PC-3 (cell line): ENCODE measurements around the gene RARRES2. TPM values are rescaled to one million over a fixed set of nuclear protein-coding genes. Genes with fewer than 3 reads are reported as not detected.

ENCODE experiments used
- ATAC-seq: fragments of 200-7000 bp; cut with Tn5 transposase; 2 replicates; pipeline ENCODE4 v1.9.1; 2020; ENCODE audit warnings: mild to moderate bottlenecking, moderate library complexity
- BruUV-seq: library from RNA; stranded (reverse); fragments of 400-500 nt; replicated peaks from 2 replicates; lab custom pipeline; 2021; lab: Mats Ljungman, UMichigan
- CTCF ChIA-PET: fragments of 300-600 bp; sonication (Branson Sonifier 250); formaldehyde crosslinking; loops from one replicate; lab custom pipeline; 2022; ENCODE audit warnings: antibody characterized with exemption; lab: Charles Lee
- POLR2A ChIA-PET: fragments of 300-600 bp; sonication (Branson Sonifier 250); formaldehyde crosslinking; loops from one replicate; lab custom pipeline; 2022; ENCODE audit warnings: antibody characterized with exemption; ENCODE audit not compliant: unreplicated experiment; lab: Charles Lee
- DNase-seq: peaks from one replicate; pipeline ENCODE4 v3.0.0-alpha.2; 2015
- H2AFZ ChIP-seq: fragments of 300-600 bp; sonication (generic); 2 replicates; pipeline ENCODE4 v1.6.0; 2016; ENCODE audit warnings: antibody characterized with exemption, low read length
- H3F3A ChIP-seq: fragments of 300-600 bp; sonication (generic); one replicate; pipeline ENCODE4 v1.6.0; 2017; ENCODE audit warnings: antibody characterized with exemption, low read length, control low read depth, mild to moderate bottlenecking; ENCODE audit not compliant: unreplicated experiment
- H3K27ac ChIP-seq: fragments of 300-600 bp; sonication (generic); 2 replicates; pipeline ENCODE4 v1.5.1; 2016; ENCODE audit warnings: mild to moderate bottlenecking, low read length
- H3K27me3 ChIP-seq: fragments of 300-600 bp; sonication (generic); 2 replicates; pipeline ENCODE4 v1.6.1; 2016; ENCODE audit warnings: low read length, mixed read lengths
- H3K36me3 ChIP-seq: fragments of 300-600 bp; sonication (generic); 2 replicates; pipeline ENCODE4 v1.6.1; 2016; ENCODE audit warnings: low read depth, mixed run types, low read length, mixed read lengths
- H3K4me1 ChIP-seq: fragments of 300-600 bp; sonication (generic); 2 replicates; pipeline ENCODE4 v1.5.1; 2016; ENCODE audit warnings: low read length; ENCODE audit not compliant: insufficient read depth
- H3K4me2 ChIP-seq: fragments of 300-600 bp; sonication (generic); 2 replicates; pipeline ENCODE4 v1.6.0; 2016; ENCODE audit warnings: low read length
- H3K4me3 ChIP-seq: fragments of 300-600 bp; sonication (generic); 2 replicates; pipeline ENCODE4 v1.5.1; 2016; ENCODE audit warnings: mild to moderate bottlenecking, low read length, mixed read lengths
- H3K79me2 ChIP-seq: fragments of 300-600 bp; sonication (generic); 2 replicates; pipeline ENCODE4 v1.6.1; 2017; ENCODE audit warnings: low read length, mixed read lengths
- H3K9ac ChIP-seq: fragments of 300-600 bp; sonication (generic); 2 replicates; pipeline ENCODE4 v1.6.0; 2016; ENCODE audit warnings: mild to moderate bottlenecking, low read length
- H3K9me2 ChIP-seq: fragments of 300-600 bp; sonication (generic); replicated peaks from 2 replicates; pipeline ENCODE4 v1.6.1; 2016; ENCODE audit warnings: mixed run types, low read length, mixed read lengths
- H3K9me3 ChIP-seq: fragments of 300-600 bp; sonication (generic); 2 replicates; pipeline ENCODE4 v1.6.1; 2016; ENCODE audit warnings: low read length, mixed read lengths
- H4K20me1 ChIP-seq: fragments of 300-600 bp; sonication (generic); 2 replicates; pipeline ENCODE4 v1.6.1; 2016; ENCODE audit warnings: low read length, mixed read lengths
- CTCF ChIP-seq: fragments of 300-600 bp; sonication (generic); conservative IDR thresholded peaks from 2 replicates; pipeline ENCODE4 v1.5.1; 2017; ENCODE audit warnings: antibody characterized with exemption, low read depth, mild to moderate bottlenecking, low read length
- EZH2 ChIP-seq: fragments of 300-600 bp; sonication (generic); IDR thresholded peaks from one replicate; pipeline ENCODE4 v1.6.1; 2017; ENCODE audit warnings: antibody characterized with exemption, mild to moderate bottlenecking, low read length; ENCODE audit not compliant: unreplicated experiment
- EZH2phosphoT487 ChIP-seq: fragments of 300-600 bp; sonication (generic); IDR thresholded peaks from 2 replicates; pipeline ENCODE4 v1.6.1; 2018; ENCODE audit warnings: mild to moderate bottlenecking, antibody characterized with exemption, low read length, borderline replicate concordance
- intact Hi-C: fragments of 100-400 bp; cut with micrococcal nuclease; formaldehyde crosslinking; loops from 2 replicates; pipeline ENCODE4 v1.9.0; 2023
- total RNA-seq: library from RNA; depleted of rRNA; stranded (reverse); fragments of >200 nt; gene quantifications from 2 replicates; pipeline ENCODE4 v1.2.3, GENCODE V29; 2014

RARRES2 gene
- total RNA-seq, 1 experiment from 2014 or later = 1.6 TPM

DNA sequence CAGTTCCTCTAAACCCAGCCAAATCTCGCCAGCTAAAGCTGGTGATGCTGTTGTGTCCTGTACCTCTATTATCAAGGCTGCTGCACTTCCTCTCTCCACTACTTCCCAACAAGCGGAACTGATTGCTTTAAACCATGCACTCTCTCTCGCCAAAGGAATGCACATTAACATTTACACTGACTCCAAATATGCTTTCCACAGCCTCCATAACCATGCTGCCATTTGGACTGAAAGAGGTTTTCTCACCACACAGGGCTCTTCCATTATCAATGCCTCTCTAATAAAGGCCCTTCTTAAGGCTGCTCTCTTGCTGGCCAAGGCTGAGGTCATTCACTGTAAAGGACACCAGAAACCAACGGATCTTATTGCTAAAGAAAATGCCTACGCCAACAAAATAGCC is 29.7 kb downstream of the RARRES2 start:
- intact Hi-C loops = no loop called here
- no peaks in the 10 kb centered on the region for H3K9me3 ChIP-seq
- H3K4me1 ChIP-seq = no peaks in the 10 kb centered on the region
- no peaks in the 10 kb centered on the region for H3K36me3 ChIP-seq
- no peak overlapping the region for H3K27ac ChIP-seq
- ChIA-PET CTCF (no interaction called here), POLR2A (no interaction called here)
- no peak for ATAC-seq
- no peaks in the 10 kb centered on the region for H3F3A ChIP-seq
- no peaks in the 10 kb centered on the region for H3K79me2 ChIP-seq
- TF ChIP-seq EZH2 = no peak
- no peak overlapping the region for H3K4me2 ChIP-seq
- DNase-seq = no peak
- H3K9ac ChIP-seq = no peak overlapping the region
- H4K20me1 ChIP-seq = no peaks in the 10 kb centered on the region
- no peaks in the 10 kb centered on the region for H3K9me2 ChIP-seq
- H3K27me3 ChIP-seq = no peaks in the 10 kb centered on the region
- H3K4me3 ChIP-seq = no peak overlapping the region
- no TSS peak for BruUV-seq
- no peak overlapping the region for H2AFZ ChIP-seq

DNA sequence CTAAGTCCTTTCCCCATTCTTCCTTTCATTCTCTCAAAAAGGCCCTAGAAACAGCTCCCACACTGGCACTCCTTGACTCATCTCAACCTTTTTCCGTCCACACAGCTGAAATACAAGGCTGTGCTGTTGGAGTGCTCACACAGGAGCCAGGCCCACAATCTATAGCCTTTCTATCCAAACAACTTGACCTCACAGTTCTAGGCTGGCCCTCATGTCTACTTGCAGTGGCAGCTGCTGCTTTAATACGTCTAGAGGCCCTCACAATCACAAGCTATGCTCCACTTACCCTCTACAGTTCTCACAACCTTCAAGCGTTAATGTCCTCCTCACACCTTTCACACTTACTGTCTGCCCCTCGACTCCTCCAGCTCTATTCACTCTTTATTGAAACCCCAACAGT is 30.3 kb downstream of the RARRES2 start:
- Histone ChIP-seq H3K4me2 (no peak overlapping the region), H3K4me1 (no peaks in the 10 kb centered on the region), H3F3A (no peaks in the 10 kb centered on the region), H2AFZ (no peak overlapping the region), H3K27me3 (no peaks in the 10 kb centered on the region), H4K20me1 (no peaks in the 10 kb centered on the region), H3K79me2 (no peaks in the 10 kb centered on the region), H3K36me3 (no peaks in the 10 kb centered on the region), H3K9ac (no peak overlapping the region), H3K9me2 (no peaks in the 10 kb centered on the region), H3K4me3 (no peak overlapping the region), H3K27ac (no peak overlapping the region), H3K9me3 (no peaks in the 10 kb centered on the region)
- intact Hi-C loops = no loop called here
- BruUV-seq = no TSS peak
- ChIA-PET CTCF (no interaction called here), POLR2A (no interaction called here)
- no peak for DNase-seq
- no peak for ATAC-seq
- TF ChIP-seq EZH2phosphoT487 (no peak), CTCF (no peak)

- H3K4me3 ChIP-seq = no peak overlapping the region
- DNase-seq = no peak
- H2AFZ ChIP-seq = no peak overlapping the region
- no peaks in the 10 kb centered on the region for H3K9me2 ChIP-seq
- BruUV-seq = no TSS peak
- intact Hi-C loops = no loop called here
- no peak overlapping the region for H3K9ac ChIP-seq
- no peak for ATAC-seq
- H4K20me1 ChIP-seq = no peaks in the 10 kb centered on the region
- H3K27ac ChIP-seq = no peak overlapping the region
- H3K9me3 ChIP-seq = no peaks in the 10 kb centered on the region
- H3K4me2 ChIP-seq = no peak overlapping the region
- no peaks in the 10 kb centered on the region for H3K4me1 ChIP-seq
- no peak for TF ChIP-seq CTCF
- TF ChIP-seq EZH2 = no peak
- TF ChIP-seq EZH2phosphoT487 = no peak
- CTCF ChIA-PET = no interaction called here
- no peaks in the 10 kb centered on the region for H3F3A ChIP-seq
- POLR2A ChIA-PET = no interaction called here
- H3K79me2 ChIP-seq = no peaks in the 10 kb centered on the region
- no peaks in the 10 kb centered on the region for H3K27me3 ChIP-seq
- no peaks in the 10 kb centered on the region for H3K36me3 ChIP-seq
Observed at GRCh38 chr7:150308575-150308974, 32.9 kb downstream of the RARRES2 start.
